ENCODE measurements around the gene TRIOBP.

Gene TRIOBP

GRCh38 chr22:37664249-37665101, 32.4 kb upstream of the TRIOBP start:
- DNase-seq, result no peak

GRCh38 chr22:37665487-37665886, 31.4 kb upstream of the TRIOBP start:
- DNase-seq, result no peak

GRCh38 chr22:37669586-37669985, 27.3 kb upstream of the TRIOBP start:
- DNase-seq, result no peak

- DNase-seq, result no peak
Observed at GRCh38 chr22:37672206-37672919, 24.5 kb upstream of the TRIOBP start.

- no peak for DNase-seq
Observed at GRCh38 chr22:37672920-37673455, 23.9 kb upstream of the TRIOBP start.

GRCh38 chr22:37674248-37674647, 22.6 kb upstream of the TRIOBP start:
- no peak for DNase-seq

- DNase-seq, result peak; percentile 50
Observed at GRCh38 chr22:37674951-37675929, 21.6 kb upstream of the TRIOBP start, which contains the start of gene LGALS1. Gene LGALS1, plus strand, starts transcription at chr22:37675636. Its CDS starts 67 bp downstream, at chr22:37675703.

GRCh38 chr22:37675930-37676735, 20.7 kb upstream of the TRIOBP start:
- no peak for DNase-seq

GRCh38 chr22:37676736-37677492, 19.9 kb upstream of the TRIOBP start:
- peak; percentile 94 for DNase-seq

- DNase-seq, result no peak
Observed at GRCh38 chr22:37677493-37677974, 19.3 kb upstream of the TRIOBP start.

GRCh38 chr22:37678372-37678771, 18.5 kb upstream of the TRIOBP start:
- DNase-seq, result no peak

- no peak for DNase-seq
Observed at GRCh38 chr22:37679670-37680069, 17.2 kb upstream of the TRIOBP start.

- DNase-seq, result no peak
Observed at GRCh38 chr22:37680191-37680851, 16.5 kb upstream of the TRIOBP start.

GRCh38 chr22:37681001-37681424, 15.8 kb upstream of the TRIOBP start:
- no peak for DNase-seq

- DNase-seq, result peak; percentile 74
Observed at GRCh38 chr22:37681556-37682049, 15.2 kb upstream of the TRIOBP start.

- DNase-seq, result no peak
Observed at GRCh38 chr22:37684803-37685615, 11.8 kb upstream of the TRIOBP start.

- peak; percentile 73 for DNase-seq
Observed at GRCh38 chr22:37686002-37686982, 10.6 kb upstream of the TRIOBP start, which contains the start of gene NOL12. Gene NOL12, plus strand, starts transcription at chr22:37686343. Its CDS starts 50 bp downstream, at chr22:37686393.

GRCh38 chr22:37690407-37690806, 6.4 kb upstream of the TRIOBP start:
- DNase-seq, result no peak
